ENCODE data around the gene GALNT2. TPM values are rescaled to one million over a fixed set of nuclear protein-coding genes. Genes with fewer than 3 reads are reported as not detected.

Gene GALNT2
- total and polyA plus RNA-seq, 9 of the 15 experiments (the other 6 are each of a cell fraction or from before 2014, with no cell fraction given), result 1.6 to 106 (median 51.9) TPM

DNA sequence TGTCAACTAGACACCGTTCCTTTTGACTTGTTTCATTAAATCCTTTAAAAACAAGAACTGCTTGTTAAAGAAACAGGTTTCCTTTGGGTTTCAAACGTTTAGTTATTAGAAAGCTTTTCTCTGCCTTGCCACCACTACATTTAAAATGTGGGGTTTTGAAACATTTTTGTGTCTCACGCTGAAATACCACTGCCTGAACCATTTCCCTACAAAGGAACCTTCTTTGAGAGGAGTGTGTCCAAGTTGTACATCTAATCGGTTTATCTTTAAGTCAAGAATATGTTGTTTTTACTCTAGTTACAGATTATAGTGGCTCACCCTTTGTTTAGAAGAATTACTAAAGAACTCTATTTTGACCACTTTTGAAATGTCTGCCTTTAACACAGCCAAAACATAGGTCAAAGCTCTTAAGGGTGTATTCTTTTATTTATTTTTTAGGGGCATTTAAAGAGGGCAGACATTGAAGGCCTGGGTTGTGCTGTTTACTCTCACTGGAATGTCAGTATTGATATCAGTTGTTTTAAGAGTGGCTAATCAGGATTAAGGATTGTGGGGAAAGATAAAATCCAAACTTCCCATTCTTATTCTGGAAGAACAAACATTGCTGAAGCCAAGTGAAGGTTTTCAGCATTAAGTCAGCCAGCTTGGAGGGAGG is 143.4 kb downstream of the GALNT2 start:
- TF ChIP-seq MEF2A (IDR thresholded peaks at IDR 0.05; ENCODE audit: control insufficient read depth, low read depth, low read length), result no peak
- TF ChIP-seq, protein P1, sequence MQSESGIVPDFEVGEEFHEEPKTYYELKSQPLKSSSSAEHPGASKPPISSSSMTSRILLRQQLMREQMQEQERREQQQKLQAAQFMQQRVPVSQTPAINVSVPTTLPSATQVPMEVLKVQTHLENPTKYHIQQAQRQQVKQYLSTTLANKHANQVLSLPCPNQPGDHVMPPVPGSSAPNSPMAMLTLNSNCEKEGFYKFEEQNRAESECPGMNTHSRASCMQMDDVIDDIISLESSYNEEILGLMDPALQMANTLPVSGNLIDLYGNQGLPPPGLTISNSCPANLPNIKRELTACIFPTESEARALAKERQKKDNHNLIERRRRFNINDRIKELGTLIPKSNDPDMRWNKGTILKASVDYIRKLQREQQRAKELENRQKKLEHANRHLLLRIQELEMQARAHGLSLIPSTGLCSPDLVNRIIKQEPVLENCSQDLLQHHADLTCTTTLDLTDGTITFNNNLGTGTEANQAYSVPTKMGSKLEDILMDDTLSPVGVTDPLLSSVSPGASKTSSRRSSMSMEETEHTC (IDR thresholded peaks at IDR 0.05), result no peak
- TF ChIP-seq PTBP1 (IDR thresholded peaks at IDR 0.05; ENCODE audit: low read depth, low read length), result no peak
- ATAC-seq, result no peak
- H4K20me1 ChIP-seq (replicated peaks; ENCODE audit: control insufficient read depth, insufficient read depth, low read length), result peaks cover 4% of the 10 kb centered on the region
- H3K4me1 ChIP-seq (replicated peaks in 1 of 2; ENCODE audit: control insufficient read depth in 2 of 2, insufficient read depth in 2 of 2, low read length in 2 of 2), result peaks cover 11 to 38% of the 10 kb centered on the region in 2 experiments
- H3K4me2 ChIP-seq (ENCODE audit: insufficient read depth, low read length), result no peak overlapping the region
- no peaks in the 10 kb centered on the region for H3K27me3 ChIP-seq (ENCODE audit: control insufficient read depth in 2 of 2, insufficient read depth in 2 of 2, low read length in 2 of 2)
- ChIA-PET CTCF (ENCODE audit: low intra/inter-chr PET ratio) (interaction anchor here (0.7 kb wide), 1 partner anchor 97 kb away, joined by 3 read pairs; no protein-coding TSS in a partner anchor), POLR2A (interaction anchor here (1.4 kb wide), 2 partner anchors 11 to 14 kb away, joined by 4 to 5 read pairs; no protein-coding TSS in a partner anchor)
- H3K4me3 ChIP-seq, result no peak overlapping the region
- peaks cover 52% of the 10 kb centered on the region for H3K79me2 ChIP-seq (ENCODE audit: control insufficient read depth, insufficient read depth, low read length)
- intact Hi-C loops (cut with micrococcal nuclease), result no loop called here
- in situ Hi-C loops (cut with MboI), result no loop called here
- H3K36me3 ChIP-seq (ENCODE audit: control insufficient read depth, insufficient read depth, low read length), result peaks cover 38% of the 10 kb centered on the region
- H3K9me3 ChIP-seq (replicated peaks; ENCODE audit: control insufficient read depth, insufficient read depth, low read depth, low read length), result no peaks in the 10 kb centered on the region
- H3K27ac ChIP-seq (ENCODE audit: extremely low read depth, low read depth, low read length), result no peak overlapping the region
- no TSS peak for BruUV-seq (replicated peaks)
- H3K9ac ChIP-seq (ENCODE audit: insufficient read depth in 1 of 2, low read depth in 2 of 2, low read length in 2 of 2), result no peak overlapping the region
- H3K9me1 ChIP-seq (ENCODE audit: control insufficient read depth, insufficient read depth, low read length), result peaks cover 5% of the 10 kb centered on the region
- WGBS (ENCODE audit: insufficient coverage, low coverage, missing lambda C conversion rate), result 46% methylated on average over 4 of the region's 4 CpGs
- no peak overlapping the region for H2AFZ ChIP-seq (ENCODE audit: low read depth, low read length)
- no peak for DNase-seq (ENCODE audit: extremely low read depth in 1 of 4, low spot score in 3 of 4)
- no peak for FAIRE-seq

DNA sequence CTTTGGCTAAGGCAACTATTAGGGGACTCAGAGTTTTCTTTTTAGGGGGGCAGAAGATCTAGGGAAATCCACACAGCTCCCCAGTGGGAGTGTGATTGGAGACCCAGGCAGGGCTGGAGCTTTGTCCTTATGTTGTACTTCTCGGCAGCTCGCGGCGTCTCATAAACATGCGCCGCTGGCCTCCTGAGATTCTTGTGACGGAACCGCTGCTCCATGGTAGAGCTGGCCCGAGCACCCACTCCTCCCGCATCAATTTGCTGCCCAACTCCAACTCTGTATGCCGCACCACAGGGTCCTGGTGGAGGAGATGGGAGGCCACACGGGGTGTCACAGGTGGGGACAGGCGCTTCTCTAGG is 143.9 kb downstream of the GALNT2 start:
- Histone ChIP-seq H3K27ac (ENCODE audit: extremely low read depth, low read depth, low read length) (no peak overlapping the region), H3K36me3 (ENCODE audit: control insufficient read depth, insufficient read depth, low read length) (peaks cover 36% of the 10 kb centered on the region), H3K9me1 (ENCODE audit: control insufficient read depth, insufficient read depth, low read length) (peaks cover 5% of the 10 kb centered on the region), H4K20me1 (replicated peaks; ENCODE audit: control insufficient read depth, insufficient read depth, low read length) (peaks cover 3% of the 10 kb centered on the region; the same call in 1 of the 2 replicates), H3K9ac (ENCODE audit: insufficient read depth in 1 of 2, low read depth in 2 of 2, low read length in 2 of 2) (no peak overlapping the region), H3K9me3 (replicated peaks; ENCODE audit: control insufficient read depth, insufficient read depth, low read depth, low read length) (no peaks in the 10 kb centered on the region), H2AFZ (ENCODE audit: low read depth, low read length) (no peak overlapping the region), H3K4me1 (replicated peaks in 1 of 2; ENCODE audit: control insufficient read depth in 2 of 2, insufficient read depth in 2 of 2, low read length in 2 of 2) (peaks cover 8 to 33% of the 10 kb centered on the region in 2 experiments), H3K4me3 (no peak overlapping the region), H3K79me2 (ENCODE audit: control insufficient read depth, insufficient read depth, low read length) (peaks cover 53% of the 10 kb centered on the region), H3K4me2 (ENCODE audit: insufficient read depth, low read length) (no peak overlapping the region), H3K27me3 (ENCODE audit: control insufficient read depth in 2 of 2, insufficient read depth in 2 of 2, low read length in 2 of 2) (no peaks in the 10 kb centered on the region)
- DNase-seq (ENCODE audit: extremely low read depth in 1 of 4, low spot score in 3 of 4) (no peak), FAIRE-seq (no peak), ATAC-seq (no peak)
- WGBS (ENCODE audit: insufficient coverage, low coverage, missing lambda C conversion rate), result 97% methylated on average over 11 of the region's 13 CpGs
- intact Hi-C loops (cut with micrococcal nuclease), result no loop called here
- ChIA-PET CTCF (ENCODE audit: low intra/inter-chr PET ratio) (no interaction called here), POLR2A (interaction anchor here (1.4 to 1.8 kb wide), 2 partner anchors 9 to 14 kb away, joined by 4 to 5 read pairs; no protein-coding TSS in a partner anchor)
- in situ Hi-C loops (cut with MboI), result no loop called here
- no TSS peak for BruUV-seq (replicated peaks)
- TF ChIP-seq, protein P2, sequence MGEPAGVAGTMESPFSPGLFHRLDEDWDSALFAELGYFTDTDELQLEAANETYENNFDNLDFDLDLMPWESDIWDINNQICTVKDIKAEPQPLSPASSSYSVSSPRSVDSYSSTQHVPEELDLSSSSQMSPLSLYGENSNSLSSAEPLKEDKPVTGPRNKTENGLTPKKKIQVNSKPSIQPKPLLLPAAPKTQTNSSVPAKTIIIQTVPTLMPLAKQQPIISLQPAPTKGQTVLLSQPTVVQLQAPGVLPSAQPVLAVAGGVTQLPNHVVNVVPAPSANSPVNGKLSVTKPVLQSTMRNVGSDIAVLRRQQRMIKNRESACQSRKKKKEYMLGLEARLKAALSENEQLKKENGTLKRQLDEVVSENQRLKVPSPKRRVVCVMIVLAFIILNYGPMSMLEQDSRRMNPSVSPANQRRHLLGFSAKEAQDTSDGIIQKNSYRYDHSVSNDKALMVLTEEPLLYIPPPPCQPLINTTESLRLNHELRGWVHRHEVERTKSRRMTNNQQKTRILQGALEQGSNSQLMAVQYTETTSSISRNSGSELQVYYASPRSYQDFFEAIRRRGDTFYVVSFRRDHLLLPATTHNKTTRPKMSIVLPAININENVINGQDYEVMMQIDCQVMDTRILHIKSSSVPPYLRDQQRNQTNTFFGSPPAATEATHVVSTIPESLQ (CRISPR knock-in tag; IDR thresholded peaks at IDR 0.05), result no peak
- TF ChIP-seq PCBP2 (IDR thresholded peaks at IDR 0.05; ENCODE audit: low read depth, low read length, poor library complexity, severe bottlenecking), result no peak
- TF ChIP-seq SMC3 (conservative IDR thresholded peaks at IDR 0.05; ENCODE audit: insufficient read depth, low read depth, low read length), result no peak
- TF ChIP-seq, protein P3, sequence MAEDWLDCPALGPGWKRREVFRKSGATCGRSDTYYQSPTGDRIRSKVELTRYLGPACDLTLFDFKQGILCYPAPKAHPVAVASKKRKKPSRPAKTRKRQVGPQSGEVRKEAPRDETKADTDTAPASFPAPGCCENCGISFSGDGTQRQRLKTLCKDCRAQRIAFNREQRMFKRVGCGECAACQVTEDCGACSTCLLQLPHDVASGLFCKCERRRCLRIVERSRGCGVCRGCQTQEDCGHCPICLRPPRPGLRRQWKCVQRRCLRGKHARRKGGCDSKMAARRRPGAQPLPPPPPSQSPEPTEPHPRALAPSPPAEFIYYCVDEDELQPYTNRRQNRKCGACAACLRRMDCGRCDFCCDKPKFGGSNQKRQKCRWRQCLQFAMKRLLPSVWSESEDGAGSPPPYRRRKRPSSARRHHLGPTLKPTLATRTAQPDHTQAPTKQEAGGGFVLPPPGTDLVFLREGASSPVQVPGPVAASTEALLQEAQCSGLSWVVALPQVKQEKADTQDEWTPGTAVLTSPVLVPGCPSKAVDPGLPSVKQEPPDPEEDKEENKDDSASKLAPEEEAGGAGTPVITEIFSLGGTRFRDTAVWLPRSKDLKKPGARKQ (CRISPR knock-in tag; IDR thresholded peaks at IDR 0.05), result no peak
- no peak for TF ChIP-seq DIDO1 (tag; IDR thresholded peaks at IDR 0.05; ENCODE audit: low read depth)
- TF ChIP-seq ZNF324 (CRISPR knock-in tag; IDR thresholded peaks at IDR 0.05), result no peak

All from K562 (cell line).